ENCODE data around the gene SH2D6.

DNA sequence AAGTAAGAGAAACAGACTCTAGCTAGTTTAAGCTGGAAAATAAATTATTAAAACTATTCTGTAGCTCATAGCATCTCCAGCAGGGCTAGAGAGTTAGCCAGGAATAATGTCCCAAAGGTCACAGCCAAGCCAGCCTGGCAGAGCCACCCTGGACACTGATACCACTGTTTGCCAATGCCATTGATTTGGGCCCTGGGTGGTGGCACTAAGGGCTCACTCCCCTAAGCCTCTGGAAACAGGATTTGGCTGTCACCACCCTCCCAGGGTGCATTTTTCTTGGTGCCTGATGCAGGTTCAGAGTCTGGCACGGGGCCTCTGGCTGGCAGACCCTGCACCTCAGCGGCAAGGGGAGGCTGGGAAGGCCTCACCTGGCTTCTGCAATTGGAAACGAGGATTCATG lies 7.1 kb downstream of the SH2D6 start:
- TF ChIP-seq GATA2 (IDR thresholded peaks at IDR 0.05; ENCODE audit: low read depth, low read length) (no peak), GATA3 (IDR thresholded peaks at IDR 0.05; ENCODE audit: low read depth, low read length) (no peak)
